GM12891 (cell line): ENCODE data around the gene E2F1.

ENCODE experiments used
- POLR2A ChIP-seq: IDR thresholded peaks from 2 replicates; pipeline ENCODE4 v1.6.1; 2011; ENCODE audit warnings: low read depth, low read length, control low read depth
- TAF1 ChIP-seq: IDR thresholded peaks from 2 replicates; pipeline ENCODE4 v1.6.1; 2011; ENCODE audit warnings: low read depth, low read length, control low read depth

GRCh38 chr20:33640287-33640686 is 45.9 kb downstream of the E2F1 start:
- no peak for TF ChIP-seq TAF1
- no peak for TF ChIP-seq POLR2A
